ENCODE measurements around the gene FAM229B. TPM values are rescaled to one million over a fixed set of nuclear protein-coding genes. Genes with fewer than 3 reads are reported as not detected.

Gene FAM229B
- total RNA-seq, 2 donors from 2014 or later = 1.3 to 4.9 TPM

DNA sequence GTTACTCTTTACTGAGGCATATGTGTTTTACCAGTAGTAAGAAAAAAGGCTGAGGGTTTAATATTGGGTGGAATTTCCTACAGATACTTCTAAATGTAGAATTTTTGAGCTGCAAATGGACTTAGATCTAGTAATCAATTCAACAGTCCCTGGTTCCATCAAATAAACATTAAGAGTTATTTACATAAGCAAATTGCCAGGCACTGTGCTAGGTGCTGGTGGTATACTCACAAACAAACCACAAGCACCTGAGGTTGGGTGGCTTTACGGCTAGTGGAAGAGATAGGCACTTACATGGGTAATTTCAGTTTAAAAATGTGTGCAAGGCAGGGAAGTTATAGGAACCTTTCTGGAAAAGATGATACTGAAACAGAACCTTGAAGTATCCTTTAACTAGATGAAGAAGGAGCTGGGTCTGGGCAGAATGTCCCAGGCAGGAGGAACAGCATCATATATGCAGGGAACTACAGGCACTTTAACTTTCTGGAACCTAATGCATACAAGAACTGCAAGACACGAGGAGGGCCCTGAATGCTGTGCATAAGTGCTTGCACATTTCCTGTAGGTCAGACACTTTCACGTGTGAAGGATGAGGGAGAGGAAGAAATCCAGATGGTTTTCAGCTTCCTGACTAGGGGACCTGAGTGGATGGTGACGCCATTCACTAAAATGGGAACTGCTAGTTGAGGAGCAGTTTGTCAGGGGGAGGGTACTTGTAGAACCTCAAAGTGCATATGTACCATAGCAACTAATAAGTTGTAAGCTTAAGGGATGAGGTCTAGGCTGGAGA lies 29.0 kb upstream of the FAM229B start:
- Histone ChIP-seq H3K4me3 (no peak overlapping the region), H3K4me1 (no peaks in the 10 kb centered on the region), H3K9ac (ENCODE audit: low read depth in 2 of 2, low read length in 2 of 2) (no peak overlapping the region), H3K27me3 (no peaks in the 10 kb centered on the region), H3K36me3 (no peaks in the 10 kb centered on the region), H3K9me3 (no peaks in the 10 kb centered on the region), H3K27ac (no peak overlapping the region)
- DNase-seq = no peak
- intact Hi-C loops (cut with DNase I) = no loop called here
- TF ChIP-seq CTCF (IDR thresholded peaks at IDR 0.05) = no peak

- DNase-seq = no peak
- intact Hi-C loops (cut with DNase I) = no loop called here
- Histone ChIP-seq H3K4me1 (no peaks in the 10 kb centered on the region), H3K27ac (no peak overlapping the region), H3K27me3 (no peaks in the 10 kb centered on the region), H3K9me3 (no peaks in the 10 kb centered on the region), H3K4me3 (no peak overlapping the region), H3K36me3 (no peaks in the 10 kb centered on the region), H3K9ac (ENCODE audit: low read depth in 2 of 2, low read length in 2 of 2) (no peak overlapping the region)
- TF ChIP-seq CTCF (IDR thresholded peaks at IDR 0.05) = no peak
Observed at GRCh38 chr6:112061605-112062004, 25.8 kb upstream of the FAM229B start.

DNA sequence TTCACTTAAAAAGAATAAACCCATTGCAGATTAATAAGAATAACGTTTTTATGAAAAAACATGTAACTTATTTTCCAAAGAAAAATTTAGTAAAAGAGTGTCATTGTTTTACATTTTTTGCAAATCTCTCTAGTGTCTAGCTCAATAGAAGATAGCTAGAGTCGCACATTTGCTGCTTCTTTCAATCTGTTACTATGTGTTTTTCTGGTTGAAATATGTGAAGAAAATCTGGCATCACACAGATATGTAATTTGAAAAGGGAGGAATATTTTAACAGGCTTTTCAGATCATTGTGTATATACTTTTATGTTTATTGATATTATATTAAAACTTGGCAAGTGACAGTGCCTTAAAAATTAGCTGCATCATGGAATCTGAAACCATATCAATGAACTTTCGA lies 24.4 kb upstream of the FAM229B start:
- no peak for TF ChIP-seq CTCF (IDR thresholded peaks at IDR 0.05)
- DNase-seq = no peak
- no peaks in the 10 kb centered on the region for H3K9me3 ChIP-seq
- H3K9ac ChIP-seq (ENCODE audit: low read depth in 2 of 2, low read length in 2 of 2) = no peak overlapping the region
- H3K27ac ChIP-seq = no peak overlapping the region
- no peak overlapping the region for H3K4me3 ChIP-seq
- H3K4me1 ChIP-seq = no peaks in the 10 kb centered on the region
- no peaks in the 10 kb centered on the region for H3K27me3 ChIP-seq
- intact Hi-C loops (cut with DNase I) = no loop called here
- H3K36me3 ChIP-seq = no peaks in the 10 kb centered on the region

- H3K27me3 ChIP-seq = no peaks in the 10 kb centered on the region
- intact Hi-C loops (cut with DNase I) = no loop called here
Observed at GRCh38 chr6:112065426-112065986, 21.9 kb upstream of the FAM229B start.

GRCh38 chr6:112066606-112067005 lies 20.8 kb upstream of the FAM229B start:
- no peaks in the 10 kb centered on the region for H3K36me3 ChIP-seq
- H3K9ac ChIP-seq (ENCODE audit: low read depth in 2 of 2, low read length in 2 of 2) = no peak overlapping the region
- DNase-seq = no peak
- H3K4me3 ChIP-seq = no peak overlapping the region
- no peak overlapping the region for H3K27ac ChIP-seq
- no peaks in the 10 kb centered on the region for H3K9me3 ChIP-seq
- no peak for TF ChIP-seq CTCF (IDR thresholded peaks at IDR 0.05)
- H3K4me1 ChIP-seq = no peaks in the 10 kb centered on the region
- intact Hi-C loops (cut with DNase I) = no loop called here
- H3K27me3 ChIP-seq = no peaks in the 10 kb centered on the region

More at GRCh38 chr6:112065426-112065986, 21.9 kb upstream of the FAM229B start:
- H3K9ac ChIP-seq (ENCODE audit: low read depth in 2 of 2, low read length in 2 of 2) = no peak overlapping the region
- no peak for TF ChIP-seq CTCF (IDR thresholded peaks at IDR 0.05)
- H3K36me3 ChIP-seq = no peaks in the 10 kb centered on the region
- no peak overlapping the region for H3K4me3 ChIP-seq
- DNase-seq = no peak
- no peak overlapping the region for H3K27ac ChIP-seq
- no peaks in the 10 kb centered on the region for H3K9me3 ChIP-seq
- no peaks in the 10 kb centered on the region for H3K4me1 ChIP-seq

All from colonic mucosa (tissue), 4 donors.